Nephron (organoid): ENCODE measurements around the gene BMP2K.

Experiments
- H3K27ac Mint-ChIP-seq, 3 experiments: 2 replicates each; pipeline ENCODE4 v1.8.0; 2020; ENCODE audit warnings: mixed read lengths in 3 of 3, mild to moderate bottlenecking in 2 of 3, moderate library complexity in 1 of 3
- H3K27me3 Mint-ChIP-seq: 2 replicates; pipeline ENCODE4 v1.8.0; 2021; ENCODE audit warnings: low read depth, mild to moderate bottlenecking, moderate library complexity, mixed read lengths
- H3K36me3 Mint-ChIP-seq: 2 replicates; pipeline ENCODE4 v1.8.0; 2020; ENCODE audit warnings: low read depth, mixed read lengths
- H3K4me1 Mint-ChIP-seq: 2 replicates; pipeline ENCODE4 v1.8.0; 2020; ENCODE audit warnings: mixed read lengths
- H3K4me3 Mint-ChIP-seq, 3 experiments: 2 replicates each; pipeline ENCODE4 v1.8.0; 2020; ENCODE audit warnings: mild to moderate bottlenecking in 3 of 3, mixed read lengths in 3 of 3, moderate library complexity in 2 of 3
- H3K9me3 Mint-ChIP-seq: 2 replicates; pipeline ENCODE4 v1.8.0; 2020; ENCODE audit warnings: mixed read lengths
- TF ChIP-seq, protein P1 (sequence below), 3 experiments: fragments of 200-600 bp; sonication (generic); IDR thresholded peaks; one replicate each; pipeline ENCODE4 v1.5.0; 2021; ENCODE audit warnings: antibody characterized with exemption in 3 of 3; ENCODE audit not compliant: unreplicated experiment in 3 of 3

BMP2K gene

GRCh38 chr4:78878031-78878430 lies 101.9 kb downstream of the BMP2K start:
- no peak overlapping the region for H3K4me3 Mint-ChIP-seq
- no peaks in the 10 kb centered on the region for H3K4me1 Mint-ChIP-seq
- peaks cover 43% of the 10 kb centered on the region for H3K36me3 Mint-ChIP-seq
- TF ChIP-seq, protein P1, sequence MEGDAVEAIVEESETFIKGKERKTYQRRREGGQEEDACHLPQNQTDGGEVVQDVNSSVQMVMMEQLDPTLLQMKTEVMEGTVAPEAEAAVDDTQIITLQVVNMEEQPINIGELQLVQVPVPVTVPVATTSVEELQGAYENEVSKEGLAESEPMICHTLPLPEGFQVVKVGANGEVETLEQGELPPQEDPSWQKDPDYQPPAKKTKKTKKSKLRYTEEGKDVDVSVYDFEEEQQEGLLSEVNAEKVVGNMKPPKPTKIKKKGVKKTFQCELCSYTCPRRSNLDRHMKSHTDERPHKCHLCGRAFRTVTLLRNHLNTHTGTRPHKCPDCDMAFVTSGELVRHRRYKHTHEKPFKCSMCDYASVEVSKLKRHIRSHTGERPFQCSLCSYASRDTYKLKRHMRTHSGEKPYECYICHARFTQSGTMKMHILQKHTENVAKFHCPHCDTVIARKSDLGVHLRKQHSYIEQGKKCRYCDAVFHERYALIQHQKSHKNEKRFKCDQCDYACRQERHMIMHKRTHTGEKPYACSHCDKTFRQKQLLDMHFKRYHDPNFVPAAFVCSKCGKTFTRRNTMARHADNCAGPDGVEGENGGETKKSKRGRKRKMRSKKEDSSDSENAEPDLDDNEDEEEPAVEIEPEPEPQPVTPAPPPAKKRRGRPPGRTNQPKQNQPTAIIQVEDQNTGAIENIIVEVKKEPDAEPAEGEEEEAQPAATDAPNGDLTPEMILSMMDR (IDR thresholded peaks at IDR 0.05; ENCODE audit: unreplicated experiment in 3 of 3): no peak
- no peak overlapping the region for H3K27ac Mint-ChIP-seq
- no peaks in the 10 kb centered on the region for H3K27me3 Mint-ChIP-seq
- no peaks in the 10 kb centered on the region for H3K9me3 Mint-ChIP-seq

- H3K27me3 Mint-ChIP-seq: no peaks in the 10 kb centered on the region
- H3K36me3 Mint-ChIP-seq: peaks cover 27% of the 10 kb centered on the region
- TF ChIP-seq, protein P1 (IDR thresholded peaks at IDR 0.05; ENCODE audit: unreplicated experiment in 3 of 3): no peak
- no peaks in the 10 kb centered on the region for H3K4me1 Mint-ChIP-seq
- no peaks in the 10 kb centered on the region for H3K9me3 Mint-ChIP-seq
- H3K4me3 Mint-ChIP-seq: no peak overlapping the region
- no peak overlapping the region for H3K27ac Mint-ChIP-seq
Measured at GRCh38 chr4:78880874-78881492, 104.8 kb downstream of the BMP2K start.

- H3K9me3 Mint-ChIP-seq: no peaks in the 10 kb centered on the region
- H3K27ac Mint-ChIP-seq: no peak overlapping the region
- no peaks in the 10 kb centered on the region for H3K4me1 Mint-ChIP-seq
- peaks cover 41% of the 10 kb centered on the region for H3K36me3 Mint-ChIP-seq
- no peaks in the 10 kb centered on the region for H3K27me3 Mint-ChIP-seq
- TF ChIP-seq, protein P1 (IDR thresholded peaks at IDR 0.05; ENCODE audit: unreplicated experiment in 3 of 3): no peak
- no peak overlapping the region for H3K4me3 Mint-ChIP-seq
Measured at GRCh38 chr4:78885598-78885997, 109.4 kb downstream of the BMP2K start.

GRCh38 chr4:78889955-78890354 lies 113.8 kb downstream of the BMP2K start:
- no peaks in the 10 kb centered on the region for H3K9me3 Mint-ChIP-seq
- peaks cover 61% of the 10 kb centered on the region for H3K36me3 Mint-ChIP-seq
- no peaks in the 10 kb centered on the region for H3K4me1 Mint-ChIP-seq
- no peaks in the 10 kb centered on the region for H3K27me3 Mint-ChIP-seq
- no peak overlapping the region for H3K27ac Mint-ChIP-seq
- no peak overlapping the region for H3K4me3 Mint-ChIP-seq
- TF ChIP-seq, protein P1 (IDR thresholded peaks at IDR 0.05; ENCODE audit: unreplicated experiment in 3 of 3): no peak

GRCh38 chr4:78899302-78899701 lies 123.2 kb downstream of the BMP2K start:
- TF ChIP-seq, protein P1 (IDR thresholded peaks at IDR 0.05; ENCODE audit: unreplicated experiment in 3 of 3): no peak
- Mint-ChIP-seq H3K27me3 (no peaks in the 10 kb centered on the region), H3K9me3 (no peaks in the 10 kb centered on the region), H3K27ac (no peak overlapping the region), H3K4me3 (no peak overlapping the region), H3K4me1 (peaks cover 13% of the 10 kb centered on the region), H3K36me3 (peaks cover 40% of the 10 kb centered on the region)

GRCh38 chr4:78901882-78902281 lies 125.7 kb downstream of the BMP2K start:
- Mint-ChIP-seq H3K9me3 (no peaks in the 10 kb centered on the region), H3K27ac (no peak overlapping the region), H3K4me3 (no peak overlapping the region), H3K4me1 (peaks cover 13% of the 10 kb centered on the region), H3K36me3 (peaks cover 28% of the 10 kb centered on the region), H3K27me3 (no peaks in the 10 kb centered on the region)
- TF ChIP-seq, protein P1 (IDR thresholded peaks at IDR 0.05; ENCODE audit: unreplicated experiment in 3 of 3): no peak
